ENCODE measurements around the gene JAK1.
A peak's percentile ranks its signal among the peaks of the same experiment; 100 is the strongest.
"Not testable (repeated sequence)": the region's sequence is repeated elsewhere in the genome, so short reads cannot be mapped to it uniquely, and the experiment has no call there.

Gene JAK1

DNA sequence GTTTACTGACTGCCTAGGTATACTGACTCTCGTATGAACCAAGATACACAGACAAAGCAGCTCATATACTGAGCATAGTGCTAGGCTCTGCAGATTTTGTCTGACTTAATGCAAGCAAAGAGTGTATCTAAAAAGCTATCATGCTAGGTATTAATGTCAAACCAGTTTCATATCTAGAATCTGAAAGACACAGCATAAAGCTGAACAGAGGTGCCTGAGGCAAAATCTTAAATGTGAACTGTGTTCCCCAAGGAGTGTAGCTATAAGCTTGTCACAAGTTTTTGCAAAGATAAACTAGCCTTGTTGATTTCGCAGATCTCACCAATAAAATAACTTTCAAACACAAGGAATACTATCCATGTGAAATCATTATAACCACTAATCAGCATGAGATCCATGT is 18.1 kb downstream of the JAK1 start:
- no peak for ATAC-seq

DNA sequence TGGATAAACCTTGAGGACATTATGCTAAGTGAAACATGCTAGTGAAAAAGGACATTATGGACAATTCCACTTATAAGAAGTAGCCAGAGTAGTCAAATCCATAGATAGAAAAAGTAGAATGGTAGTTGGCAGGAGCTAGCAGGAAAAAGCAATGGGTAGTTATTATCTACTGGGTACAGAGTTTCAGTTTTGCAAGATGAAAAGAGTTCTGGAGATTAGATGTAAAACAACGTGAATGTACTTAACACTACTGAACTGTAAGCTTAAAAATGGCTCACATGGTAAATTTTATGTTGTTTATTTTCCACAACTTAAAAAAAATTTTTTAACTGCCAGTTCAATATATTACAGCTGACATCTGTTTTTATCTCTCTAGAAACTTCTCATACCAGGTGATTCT is 19.4 kb downstream of the JAK1 start:
- no peak for ATAC-seq

DNA sequence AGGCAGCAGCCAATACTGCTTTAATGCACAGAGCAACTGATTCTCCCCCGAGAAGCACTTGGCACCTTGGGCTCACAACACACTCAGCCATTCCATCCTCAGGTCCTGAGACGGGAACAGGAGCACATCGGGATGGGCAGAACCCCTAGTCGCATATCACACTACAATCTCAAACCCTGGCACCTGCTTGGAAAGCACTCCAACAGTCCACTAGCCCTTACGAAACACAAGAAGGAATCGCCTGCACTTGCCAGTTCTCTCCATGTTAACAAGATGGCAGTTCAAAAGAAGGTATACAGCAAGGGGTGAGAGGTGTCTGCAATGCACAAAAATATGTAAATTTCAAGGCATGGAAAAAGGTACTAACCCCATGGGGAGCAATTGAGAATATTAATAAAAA is 21.4 kb downstream of the JAK1 start:
- no peak for ATAC-seq

DNA sequence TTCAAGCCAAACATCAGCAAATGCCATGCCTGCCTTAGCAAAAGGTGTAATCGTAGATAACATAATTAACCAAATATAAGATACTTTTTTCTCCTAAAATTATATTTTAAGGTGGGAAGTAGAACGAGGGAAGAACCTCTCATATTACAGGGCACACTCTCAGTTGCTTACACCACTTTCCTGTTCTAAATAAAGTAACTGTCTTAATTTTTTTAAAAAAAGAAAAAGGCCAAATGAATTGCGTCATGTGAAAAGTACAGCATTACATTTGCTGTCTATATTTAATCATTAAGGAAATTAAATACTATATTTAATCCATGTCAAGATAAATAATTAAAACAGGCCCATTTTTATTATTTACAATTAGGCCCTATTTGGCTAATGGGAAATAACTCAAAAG is 23.7 kb downstream of the JAK1 start:
- ATAC-seq = no peak

DNA sequence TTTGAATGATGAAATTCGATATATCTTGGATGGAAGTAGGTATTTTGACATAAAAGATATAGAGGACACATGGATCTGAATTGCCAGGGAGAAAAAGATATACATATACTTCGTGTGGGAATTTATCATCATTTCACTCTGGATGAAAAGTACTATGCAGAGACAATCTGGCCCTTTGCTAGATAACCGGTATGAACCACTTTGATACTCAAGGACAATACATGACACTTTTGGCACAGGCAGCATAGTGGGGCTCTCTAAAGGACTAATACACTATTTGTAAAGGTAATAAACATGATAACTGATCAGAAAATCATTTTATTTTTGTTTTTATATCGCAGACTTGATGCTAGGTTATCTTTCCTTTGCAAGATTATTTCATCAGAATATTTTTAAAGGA is 24.2 kb downstream of the JAK1 start:
- ATAC-seq = no peak

DNA sequence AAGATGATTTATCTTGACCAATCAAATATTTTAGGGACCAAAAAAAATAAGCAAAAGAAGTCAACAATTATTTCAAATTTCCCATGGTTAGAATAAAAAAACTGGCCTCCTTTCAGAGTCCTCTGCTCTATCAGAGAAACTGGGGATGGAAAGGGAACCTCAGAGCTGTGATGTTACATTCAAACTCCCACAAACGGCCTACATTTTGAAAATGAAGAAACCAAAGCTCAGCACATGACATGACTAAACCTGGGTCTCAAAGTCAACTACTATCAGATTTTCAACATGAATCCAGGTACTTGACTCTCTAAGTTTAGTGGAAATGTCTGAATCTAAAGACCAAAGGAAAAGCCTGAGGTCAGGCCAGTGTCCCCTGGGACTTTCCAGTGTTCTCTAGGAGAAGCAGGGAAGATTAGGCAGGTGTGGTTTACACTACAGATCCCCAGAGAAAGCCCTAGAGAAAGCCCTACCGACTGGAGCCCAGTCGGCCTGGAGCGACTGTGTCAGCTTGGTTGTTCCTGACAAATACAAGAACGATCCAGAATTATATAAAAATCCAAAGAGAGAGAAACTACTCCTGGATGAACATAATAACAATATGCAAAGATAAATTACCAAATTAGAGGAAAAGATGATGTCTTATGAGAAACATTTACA is 24.8 kb downstream of the JAK1 start:
- no peak for ATAC-seq

DNA sequence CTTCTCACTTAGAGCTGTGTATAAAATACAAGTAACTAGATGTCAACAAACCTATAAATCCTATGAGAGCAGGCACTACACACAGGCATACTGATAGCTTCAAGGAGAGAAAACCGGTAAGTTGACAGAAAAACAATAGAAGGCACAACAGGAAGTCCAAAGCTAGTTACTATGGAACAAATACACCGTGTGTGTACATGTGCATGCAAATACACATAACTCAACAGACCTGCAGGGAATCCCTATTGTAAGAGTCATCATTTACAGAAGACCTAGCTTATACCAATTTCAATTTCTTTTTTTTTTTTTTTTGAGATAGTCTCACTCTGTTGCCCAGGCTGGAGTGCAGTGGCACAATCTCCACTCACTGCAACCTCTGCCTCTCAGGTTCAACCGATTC is 26.3 kb downstream of the JAK1 start:
- ATAC-seq = peak; percentile 53 to 77

DNA sequence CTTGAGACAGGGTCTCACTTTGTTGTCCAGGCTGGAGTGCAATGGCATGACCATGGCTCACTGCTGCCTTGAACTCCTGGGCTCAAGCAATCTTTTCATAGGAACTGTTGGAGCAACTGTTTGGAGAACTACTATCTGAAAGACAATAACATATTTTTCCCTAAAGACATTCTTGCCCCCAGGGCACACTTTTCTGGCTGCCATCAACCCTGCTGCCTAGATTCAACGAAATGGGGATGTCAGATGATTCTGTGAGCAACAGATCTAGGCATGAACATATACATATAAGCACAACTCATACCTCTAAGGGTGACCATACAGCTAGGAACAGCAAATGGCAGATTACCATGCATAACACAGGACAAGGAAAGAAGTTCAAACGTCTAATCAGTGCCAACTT is 27.4 kb downstream of the JAK1 start:
- no peak for ATAC-seq

DNA sequence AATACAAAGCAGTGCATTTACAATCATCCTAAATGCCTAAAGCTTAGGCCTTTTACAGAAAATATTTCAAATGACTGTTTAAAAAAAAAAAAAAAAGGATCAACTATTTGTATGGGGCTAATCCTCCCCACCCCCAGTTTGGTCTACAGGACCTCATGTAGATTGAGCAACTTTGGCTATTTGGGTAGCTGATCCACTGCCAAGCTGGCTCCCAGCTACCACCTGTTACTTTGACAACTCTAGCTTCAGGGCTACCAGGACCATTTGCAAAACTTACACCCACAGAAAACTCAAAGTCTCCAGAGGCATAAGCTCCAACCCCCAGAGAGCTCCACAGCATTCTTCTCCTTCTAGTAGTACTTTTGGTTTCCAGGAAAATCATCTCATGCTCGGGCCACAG is 29.4 kb downstream of the JAK1 start:
- ATAC-seq = no peak

DNA sequence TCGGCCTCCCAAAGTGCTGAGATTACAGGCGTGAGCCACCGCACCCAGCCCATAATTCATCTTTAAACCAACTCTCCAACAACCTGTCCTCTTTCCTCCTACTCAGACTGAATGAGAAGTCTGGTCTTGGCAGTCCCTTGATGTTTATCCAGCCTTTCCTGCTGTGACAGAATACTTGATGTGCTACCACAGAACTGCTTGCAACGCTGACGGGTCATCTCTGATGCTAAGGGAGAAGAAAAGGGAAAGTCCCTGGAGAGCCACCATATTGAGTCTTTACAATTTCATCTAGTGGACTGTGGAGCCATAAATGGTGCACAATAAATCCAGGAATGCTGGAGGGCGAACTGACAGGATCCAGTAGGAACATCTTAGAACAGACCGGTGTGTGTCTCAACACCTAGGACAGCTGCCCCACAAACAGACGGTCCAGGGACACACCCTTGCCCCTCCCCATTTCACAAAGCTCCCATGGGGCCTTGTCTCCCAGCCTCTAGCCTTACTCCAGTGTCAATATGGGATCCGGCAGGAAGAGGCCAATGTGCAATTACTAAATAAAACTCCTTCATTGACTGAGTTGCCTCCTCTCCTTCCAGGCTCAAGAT is 30.7 kb downstream of the JAK1 start:
- ATAC-seq = no peak

DNA sequence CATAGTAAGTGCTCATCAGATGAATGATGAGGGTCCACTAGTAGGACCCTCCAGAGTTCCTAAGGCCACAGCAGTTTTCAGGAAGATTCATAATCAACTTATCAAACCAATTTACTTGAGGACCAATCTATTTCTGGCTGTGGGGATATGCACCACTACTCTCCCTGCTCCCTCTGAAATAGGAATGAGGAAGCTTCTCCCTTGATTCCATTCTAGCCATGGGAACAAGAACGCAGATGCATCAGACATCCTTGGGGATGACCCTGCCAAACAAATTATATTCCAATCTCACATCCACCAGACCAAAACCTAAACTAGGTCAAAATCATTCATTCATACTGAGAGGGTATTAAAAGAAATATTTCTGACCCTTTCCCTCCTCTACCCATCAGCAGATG is 31.5 kb downstream of the JAK1 start:
- ATAC-seq = no peak

DNA sequence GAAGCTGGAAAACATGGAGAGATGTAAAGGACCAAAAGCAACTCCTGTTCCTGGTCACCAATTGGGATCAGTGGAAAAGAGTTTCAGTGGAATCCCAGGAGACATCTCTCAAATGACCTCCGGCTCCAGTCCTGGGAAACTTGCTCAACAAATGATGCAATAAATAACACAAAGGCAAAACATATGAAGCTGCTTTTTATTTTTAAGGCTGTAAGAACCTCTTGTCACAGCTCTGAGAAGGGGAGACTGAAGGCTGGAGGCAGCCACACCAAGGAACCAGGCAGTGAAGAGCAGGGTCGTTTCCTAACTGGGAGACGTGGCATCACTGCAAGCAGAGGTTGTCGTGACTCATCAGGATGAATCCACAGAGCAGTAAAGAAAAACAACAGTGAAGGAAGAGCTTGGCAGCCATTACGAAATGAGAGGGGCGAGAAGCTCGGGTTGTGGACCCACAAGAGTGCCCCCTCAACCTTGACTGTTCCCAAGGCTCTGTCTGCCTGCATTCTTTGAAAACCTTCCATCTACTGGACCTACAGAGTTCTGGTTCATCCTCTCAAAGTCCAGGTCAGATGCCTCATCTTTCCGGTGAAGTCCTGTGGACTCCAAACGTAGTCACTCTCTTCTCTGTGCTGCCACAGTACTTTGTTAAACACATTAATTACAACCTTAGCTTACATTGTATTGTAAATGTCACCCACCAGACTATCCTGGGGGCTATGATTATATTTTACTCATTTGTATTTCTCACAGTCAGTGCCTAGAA is 32.1 kb downstream of the JAK1 start:
- ATAC-seq = no peak

DNA sequence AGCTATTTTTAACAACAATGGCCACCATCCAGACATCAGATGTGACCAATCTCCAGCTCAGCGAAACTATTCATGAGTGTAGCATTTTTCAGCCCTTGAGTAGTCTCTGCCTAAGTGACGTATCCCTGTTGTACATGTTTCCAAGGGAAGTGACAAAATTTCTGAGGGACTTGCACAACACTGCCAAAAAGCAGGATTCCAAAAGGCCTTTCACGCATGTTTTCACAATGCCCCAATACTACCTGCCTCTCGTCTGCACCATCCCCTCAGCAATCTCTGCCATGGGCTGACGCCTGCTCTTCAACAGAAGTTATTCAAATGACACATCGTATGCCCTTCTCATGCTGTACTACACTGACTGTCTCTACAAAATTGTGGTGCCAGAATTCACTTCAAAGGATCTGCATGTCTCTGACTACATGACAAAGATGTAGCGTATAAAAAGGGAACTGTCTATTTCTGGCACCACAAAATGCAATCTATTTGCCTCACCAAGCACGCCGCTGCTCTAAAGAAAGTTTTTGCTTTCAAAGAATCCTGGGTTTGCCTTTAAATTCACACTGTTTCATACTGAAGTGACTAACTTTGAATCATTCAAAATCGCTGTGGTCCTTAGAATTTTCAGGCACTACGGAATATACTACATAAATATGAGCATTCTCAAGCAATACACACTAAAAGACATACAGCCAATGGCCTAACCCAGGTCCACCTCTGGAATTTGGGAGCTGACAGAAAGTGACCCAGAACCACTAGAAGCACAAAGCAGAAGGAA is 32.9 kb downstream of the JAK1 start:
- ATAC-seq = peak; percentile 74 to 81

DNA sequence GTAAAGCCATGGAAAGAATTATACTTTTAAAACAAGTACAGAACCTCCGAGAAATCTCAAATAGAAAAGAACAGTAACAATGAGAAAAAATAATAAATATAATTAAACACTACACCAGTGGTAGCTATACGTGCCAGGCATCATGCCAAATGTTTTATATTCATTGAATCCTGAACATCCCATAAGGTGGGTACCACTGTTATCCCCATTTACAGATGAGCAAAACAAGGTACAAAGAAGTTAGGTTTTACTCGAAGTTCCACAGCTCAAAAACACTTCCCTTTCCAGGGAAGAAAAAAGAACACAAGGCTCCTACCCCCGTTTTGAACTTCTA is 33.4 kb downstream of the JAK1 start:
- ATAC-seq = no peak

DNA sequence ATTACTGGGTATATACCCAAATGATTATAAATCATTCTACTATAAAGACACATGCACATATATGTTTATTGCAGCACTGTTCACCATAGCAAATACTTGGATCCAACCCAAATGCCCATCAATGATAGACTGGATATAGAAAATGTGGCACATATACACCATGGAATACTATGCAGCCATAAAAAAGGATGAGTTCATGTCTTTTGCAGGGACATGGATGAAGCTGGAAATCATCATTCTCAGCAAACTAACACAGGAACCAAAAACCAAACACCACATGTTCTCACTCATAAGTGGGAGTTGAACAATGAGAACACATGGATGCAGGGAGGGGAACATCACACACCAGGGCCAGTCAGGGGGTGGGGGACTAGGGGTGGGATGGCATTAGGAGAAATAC is 35.7 kb downstream of the JAK1 start:
- not testable (repeated sequence) for ATAC-seq

DNA sequence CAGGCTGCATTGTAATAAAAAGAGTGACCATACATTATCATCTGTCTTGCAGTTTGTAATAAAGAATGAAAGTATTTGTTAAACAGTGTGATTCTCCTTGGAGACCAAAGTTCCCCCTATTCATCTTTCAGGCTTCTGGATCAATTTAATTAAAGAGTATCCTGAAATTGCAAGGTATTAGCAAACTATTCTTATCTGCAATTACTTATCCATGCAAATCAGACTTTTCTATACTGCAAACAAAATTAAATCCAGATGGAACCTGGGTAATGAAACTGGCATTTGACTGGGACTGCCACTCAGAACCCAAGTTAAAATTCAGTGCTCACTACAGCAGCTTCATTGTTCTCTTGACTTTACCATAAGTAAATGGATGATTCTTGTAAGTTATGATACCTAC is 37.1 kb downstream of the JAK1 start:
- no peak for ATAC-seq

DNA sequence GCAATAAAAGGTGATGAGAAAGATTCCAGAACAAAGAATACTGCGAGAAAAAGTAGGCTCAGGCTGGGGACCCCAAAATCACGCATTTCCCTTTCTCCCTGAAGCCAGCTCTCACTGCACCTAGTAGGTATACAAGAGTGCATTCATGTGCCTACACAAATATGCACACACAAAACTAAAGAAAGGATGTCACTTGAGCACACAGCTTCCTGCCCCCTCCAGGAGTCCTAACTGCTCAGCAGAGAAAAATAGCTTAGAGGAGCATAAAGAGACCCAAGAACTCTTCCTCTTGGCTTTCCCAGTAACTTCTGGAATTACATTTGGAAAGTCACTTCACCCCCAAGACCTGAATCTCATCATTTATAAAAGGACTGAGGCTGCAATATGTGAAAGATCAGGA is 38.0 kb downstream of the JAK1 start:
- no peak for ATAC-seq

DNA sequence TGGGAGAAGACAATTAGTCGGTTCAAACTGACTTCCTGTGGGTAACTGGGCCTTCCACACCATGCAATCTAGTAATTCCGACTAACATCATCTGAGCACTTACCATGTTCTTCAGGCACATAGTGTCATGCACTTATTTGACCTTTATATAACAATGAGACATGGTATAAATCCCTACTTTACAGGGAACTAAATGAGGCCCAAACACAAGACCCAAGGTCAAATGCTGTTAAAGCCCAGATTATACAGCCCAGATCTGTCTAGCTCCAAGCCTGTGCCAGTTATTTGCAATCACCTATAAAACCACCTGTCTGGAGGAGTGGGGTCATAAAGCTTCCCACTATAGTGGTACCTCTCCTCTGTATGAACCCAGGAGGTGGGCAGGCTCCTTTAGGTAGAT is 40.8 kb downstream of the JAK1 start:
- no peak for ATAC-seq

DNA sequence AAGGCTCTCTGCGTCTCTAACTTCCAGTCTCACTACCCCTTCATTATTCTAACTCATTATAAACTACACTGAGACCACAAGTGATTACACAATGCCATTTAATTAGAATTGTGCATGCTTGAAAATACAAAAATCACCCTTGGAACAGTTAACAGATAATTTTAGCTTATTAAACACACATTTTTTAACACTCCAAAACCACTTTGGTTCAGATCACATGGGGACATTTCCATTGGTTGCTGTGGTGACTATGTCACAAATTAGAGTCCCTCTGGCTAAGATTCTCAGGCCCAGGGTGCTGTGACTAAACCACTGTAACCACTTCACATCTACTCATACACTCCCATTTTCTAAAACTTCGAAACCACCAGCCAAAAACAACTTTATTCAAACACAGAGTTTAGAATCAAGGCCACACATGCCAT is 43.0 kb downstream of the JAK1 start:
- ATAC-seq = peak; percentile 67 to 71

DNA sequence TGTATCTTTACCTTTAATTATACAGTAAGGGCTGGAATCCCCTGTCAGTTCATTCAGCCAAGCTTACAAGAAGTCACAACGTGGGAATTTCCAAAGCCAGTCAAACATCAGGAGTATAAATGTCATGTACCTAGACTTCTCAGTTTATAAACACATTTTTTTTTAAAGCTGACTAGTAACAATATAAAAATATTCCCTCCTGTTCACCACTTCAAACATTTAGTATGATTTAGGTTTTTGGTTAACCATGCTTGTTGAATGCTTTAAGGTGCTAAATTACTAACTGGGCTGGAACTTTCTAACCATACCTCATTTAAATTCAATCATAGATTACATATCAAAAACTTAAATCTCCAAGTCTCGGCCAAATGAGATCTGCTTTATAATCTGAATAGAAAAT is 44.0 kb downstream of the JAK1 start:
- peak; percentile 66 to 67 for ATAC-seq

DNA sequence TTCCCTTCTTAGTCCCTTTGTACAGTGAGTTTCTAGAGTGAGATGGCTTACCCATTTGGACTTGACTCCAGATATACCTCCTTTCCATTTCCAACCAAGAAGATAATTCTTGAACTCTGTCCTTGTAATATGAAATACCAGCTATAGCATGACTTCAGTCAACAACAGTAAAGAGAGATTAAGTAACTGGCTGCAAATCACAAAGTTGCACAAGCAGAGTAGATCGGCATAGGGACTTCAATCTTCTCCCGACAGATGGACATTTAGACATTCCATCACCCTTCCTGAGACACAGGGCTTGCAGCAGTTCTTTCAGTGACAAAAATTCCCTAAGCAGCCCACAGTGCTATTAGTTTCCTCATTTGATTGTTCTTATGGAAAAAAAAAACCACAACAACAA is 44.6 kb downstream of the JAK1 start:
- no peak for ATAC-seq

DNA sequence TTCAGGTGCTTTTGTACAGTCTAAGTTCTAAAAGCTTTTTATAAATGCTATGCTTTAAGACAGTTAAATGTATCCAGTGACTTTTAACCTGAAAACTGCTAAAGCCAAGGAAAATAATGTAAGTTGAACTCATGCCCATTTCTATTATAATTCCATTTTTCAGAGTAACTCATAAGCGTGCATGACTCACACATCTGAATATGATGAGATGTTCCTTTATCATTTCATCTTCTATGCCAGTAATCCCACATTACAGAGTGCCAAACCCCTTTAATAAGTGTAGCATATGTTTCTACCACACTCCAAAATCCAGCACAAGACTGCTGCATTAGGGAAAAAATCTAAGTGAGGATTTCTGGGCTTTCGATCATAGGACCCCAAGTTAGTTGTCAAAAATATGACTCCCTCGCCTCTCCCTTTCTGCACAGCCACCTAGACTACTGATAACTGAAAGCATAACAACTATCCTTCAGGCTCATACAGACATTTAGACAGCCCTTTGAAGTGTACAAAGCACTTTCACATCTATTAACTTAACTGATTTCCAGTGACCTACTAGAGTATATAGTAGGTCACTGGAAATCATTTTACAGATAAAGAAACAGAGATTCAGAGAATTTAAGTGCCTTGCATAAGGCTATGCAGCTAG is 45.3 kb downstream of the JAK1 start:
- ATAC-seq = peak; percentile 32 to 45

DNA sequence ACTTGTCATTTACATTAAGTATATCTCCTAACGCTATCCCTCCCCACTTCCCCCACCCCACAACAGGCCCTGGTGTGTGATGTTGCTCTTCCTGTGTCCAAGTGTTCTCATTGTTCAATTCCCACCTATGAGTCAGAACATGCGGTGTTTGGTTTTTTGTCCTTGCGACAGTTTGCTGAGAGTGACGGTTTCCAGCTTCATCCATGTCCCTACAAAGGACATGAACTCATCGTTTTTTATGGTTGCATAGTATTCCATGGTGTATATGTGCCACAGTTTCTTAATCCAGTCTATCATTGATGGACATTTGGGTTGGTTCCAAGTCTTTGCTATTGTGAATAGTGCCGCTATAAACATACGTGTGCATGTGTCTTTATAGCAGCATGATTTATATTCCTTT is 47.2 kb downstream of the JAK1 start:
- not testable (repeated sequence) for ATAC-seq
